BE2C (cell line): ENCODE results near the gene MS4A6A.

Experiments used
- DNase-seq: peaks from one replicate; pipeline ENCODE4 v3.0.0-alpha.2; 2020
- H3K27me3 ChIP-seq: fragments of 250-450 bp; sonication (Bioruptor Pico); 2 replicates; pipeline ENCODE4 v1.5.1; 2020; ENCODE audit warnings: mild to moderate bottlenecking
- H3K36me3 ChIP-seq: fragments of 250-450 bp; sonication (Bioruptor Pico); 2 replicates; pipeline ENCODE4 v1.5.1; 2020; ENCODE audit warnings: mild to moderate bottlenecking
- H3K4me1 ChIP-seq: fragments of 250-450 bp; sonication (Bioruptor Pico); 2 replicates; pipeline ENCODE4 v1.5.1; 2020
- H3K4me3 ChIP-seq: 2 replicates; pipeline ENCODE4 v1.5.1; 2011; ENCODE audit warnings: low read depth, low read length
- H3K9me3 ChIP-seq: fragments of 250-450 bp; sonication (Bioruptor Pico); 2 replicates; pipeline ENCODE4 v1.5.1; 2020
- TF ChIP-seq, protein P1 (sequence below): IDR thresholded peaks from 2 replicates; pipeline ENCODE4 v1.5.1; 2012; ENCODE audit warnings: mild to moderate bottlenecking, low read depth, low read length

MS4A6A gene

DNA sequence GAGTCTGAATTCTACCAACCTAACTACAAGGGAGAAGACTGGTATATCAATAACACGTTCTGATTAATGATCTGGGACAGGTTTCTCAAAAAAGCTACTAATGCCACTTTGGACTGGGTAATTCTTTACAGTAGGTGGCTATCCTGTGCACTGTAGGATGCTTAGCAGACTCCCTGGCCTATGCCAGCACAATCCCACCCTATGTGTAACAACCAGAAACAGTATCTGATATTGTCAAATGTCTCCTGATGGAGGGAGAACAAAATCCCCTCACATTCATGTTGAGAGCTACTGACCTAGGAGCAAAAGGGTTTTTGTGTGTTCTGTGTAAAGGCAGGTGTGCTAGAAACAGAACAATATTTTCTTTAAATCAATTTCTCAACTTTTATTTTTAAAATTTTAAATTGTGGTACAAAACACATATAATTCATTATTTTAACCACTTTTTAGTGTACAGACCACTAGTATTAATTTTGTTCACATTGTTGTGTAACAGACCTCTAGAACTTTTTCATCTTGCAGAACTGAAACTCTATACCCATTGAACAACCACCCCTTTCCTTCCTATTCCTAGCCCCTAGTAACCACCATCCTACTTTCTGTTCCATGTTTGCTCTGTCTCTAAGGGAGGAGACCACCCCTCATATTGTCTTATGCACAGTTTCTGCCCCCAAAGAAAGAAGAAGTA, 2.1 kb upstream of the MS4A6A start:
- no peaks in the 10 kb centered on the region for H3K4me1 ChIP-seq
- H3K27me3 ChIP-seq, result no peaks in the 10 kb centered on the region
- no peak for DNase-seq
- TF ChIP-seq, protein P1, sequence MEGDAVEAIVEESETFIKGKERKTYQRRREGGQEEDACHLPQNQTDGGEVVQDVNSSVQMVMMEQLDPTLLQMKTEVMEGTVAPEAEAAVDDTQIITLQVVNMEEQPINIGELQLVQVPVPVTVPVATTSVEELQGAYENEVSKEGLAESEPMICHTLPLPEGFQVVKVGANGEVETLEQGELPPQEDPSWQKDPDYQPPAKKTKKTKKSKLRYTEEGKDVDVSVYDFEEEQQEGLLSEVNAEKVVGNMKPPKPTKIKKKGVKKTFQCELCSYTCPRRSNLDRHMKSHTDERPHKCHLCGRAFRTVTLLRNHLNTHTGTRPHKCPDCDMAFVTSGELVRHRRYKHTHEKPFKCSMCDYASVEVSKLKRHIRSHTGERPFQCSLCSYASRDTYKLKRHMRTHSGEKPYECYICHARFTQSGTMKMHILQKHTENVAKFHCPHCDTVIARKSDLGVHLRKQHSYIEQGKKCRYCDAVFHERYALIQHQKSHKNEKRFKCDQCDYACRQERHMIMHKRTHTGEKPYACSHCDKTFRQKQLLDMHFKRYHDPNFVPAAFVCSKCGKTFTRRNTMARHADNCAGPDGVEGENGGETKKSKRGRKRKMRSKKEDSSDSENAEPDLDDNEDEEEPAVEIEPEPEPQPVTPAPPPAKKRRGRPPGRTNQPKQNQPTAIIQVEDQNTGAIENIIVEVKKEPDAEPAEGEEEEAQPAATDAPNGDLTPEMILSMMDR, result no peak
- no peaks in the 10 kb centered on the region for H3K9me3 ChIP-seq
- H3K4me3 ChIP-seq, result no peak overlapping the region
- no peaks in the 10 kb centered on the region for H3K36me3 ChIP-seq

DNA sequence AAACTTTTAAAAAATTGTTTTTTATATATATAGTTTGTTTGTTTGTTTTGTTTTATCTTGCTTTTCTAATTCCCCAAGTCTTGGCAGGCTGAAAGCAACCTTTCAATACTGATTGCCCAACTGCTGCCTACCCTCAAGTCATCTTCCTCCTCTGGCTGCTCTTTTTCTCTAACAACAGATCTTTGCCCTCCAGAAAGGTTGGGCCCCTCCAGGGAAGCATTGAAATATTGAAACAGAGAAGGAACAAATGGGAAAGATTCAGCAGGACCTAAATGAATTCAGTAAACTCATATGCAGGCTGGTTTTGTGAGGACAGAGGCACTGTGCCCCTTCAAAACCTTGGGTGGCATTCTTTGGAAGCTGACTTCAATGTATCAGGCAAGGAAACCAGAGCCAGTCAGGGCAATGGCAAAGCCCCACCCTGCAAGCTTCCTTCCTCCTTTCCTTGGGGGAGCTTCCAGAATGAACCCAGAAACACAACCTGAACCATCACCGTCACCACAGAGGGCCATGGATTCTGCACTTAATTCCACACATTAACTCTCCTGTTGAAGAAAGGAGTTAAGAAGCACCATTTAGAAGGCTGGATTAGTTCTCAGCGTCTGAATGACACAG, 815 bp upstream of the MS4A6A start:
- TF ChIP-seq, protein P1, result no peak
- H3K27me3 ChIP-seq, result no peaks in the 10 kb centered on the region
- H3K36me3 ChIP-seq, result no peaks in the 10 kb centered on the region
- no peak overlapping the region for H3K4me3 ChIP-seq
- no peak for DNase-seq
- no peaks in the 10 kb centered on the region for H3K4me1 ChIP-seq
- H3K9me3 ChIP-seq, result no peaks in the 10 kb centered on the region

DNA sequence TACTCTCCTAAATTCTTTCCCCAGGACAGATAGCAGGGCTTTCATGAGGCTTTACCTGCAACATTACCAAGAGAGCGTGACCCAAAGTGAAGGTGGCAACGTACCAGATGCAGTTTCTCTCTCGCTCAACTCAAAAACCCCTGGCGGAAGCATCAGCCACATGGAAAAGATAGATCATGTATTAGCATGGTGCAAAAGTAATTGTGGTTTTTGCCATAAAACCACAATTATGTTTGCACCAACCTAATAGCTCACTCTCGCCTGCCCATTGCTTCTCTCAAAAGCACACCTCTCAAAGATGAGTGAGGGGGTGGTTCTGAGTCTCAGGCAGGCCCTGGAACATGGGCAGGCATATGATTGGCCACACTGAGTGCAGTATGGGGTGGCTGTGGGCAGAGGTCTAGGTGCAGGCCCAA, 7.0 kb downstream of the MS4A6A start:
- Histone ChIP-seq H3K27me3 (no peaks in the 10 kb centered on the region), H3K9me3 (no peaks in the 10 kb centered on the region), H3K4me1 (no peaks in the 10 kb centered on the region), H3K4me3 (no peak overlapping the region), H3K36me3 (no peaks in the 10 kb centered on the region)
- TF ChIP-seq, protein P1, result no peak
- DNase-seq, result no peak

DNA sequence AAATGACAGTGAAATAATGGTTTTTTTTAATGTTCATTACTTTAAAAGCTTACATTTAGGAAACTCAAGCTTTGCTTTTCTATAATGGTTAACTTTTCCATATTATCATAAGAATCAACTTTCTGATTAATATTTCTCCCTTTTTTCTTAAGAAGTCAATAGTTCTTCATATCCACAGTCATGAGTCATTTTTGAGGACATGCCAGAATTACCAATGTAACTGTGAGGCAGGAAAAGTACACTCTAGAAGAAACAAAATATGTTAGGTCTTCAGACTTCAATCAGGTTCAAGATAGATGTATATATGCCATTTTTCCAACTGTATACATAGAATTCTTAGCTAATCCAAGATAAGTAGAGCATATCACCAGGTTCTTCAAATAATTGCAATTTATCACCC, 10.9 kb downstream of the MS4A6A start:
- Histone ChIP-seq H3K4me1 (no peaks in the 10 kb centered on the region), H3K36me3 (no peaks in the 10 kb centered on the region), H3K9me3 (no peaks in the 10 kb centered on the region), H3K4me3 (no peak overlapping the region), H3K27me3 (no peaks in the 10 kb centered on the region)
- no peak for DNase-seq
- TF ChIP-seq, protein P1, result no peak

DNA sequence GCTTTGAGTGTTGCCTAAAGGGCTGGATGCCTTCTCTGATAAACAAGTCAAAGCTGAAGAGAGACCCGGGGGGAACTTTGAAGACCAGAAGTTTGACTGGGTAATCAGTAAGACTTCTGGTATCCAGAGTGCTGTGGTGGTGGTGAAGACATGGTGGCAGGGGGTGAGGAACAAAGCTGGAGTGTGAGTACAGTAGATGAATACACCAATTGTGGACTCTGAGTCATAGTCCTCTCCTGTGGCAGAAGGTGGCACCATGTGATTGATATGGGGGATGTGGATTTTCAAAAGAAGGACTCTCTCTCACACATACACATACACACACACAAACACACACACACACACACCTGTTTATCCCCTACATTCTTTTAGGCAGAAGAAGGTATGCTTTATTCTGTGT, 12.3 kb downstream of the MS4A6A start:
- Histone ChIP-seq H3K36me3 (no peaks in the 10 kb centered on the region), H3K4me3 (no peak overlapping the region), H3K9me3 (no peaks in the 10 kb centered on the region), H3K4me1 (no peaks in the 10 kb centered on the region), H3K27me3 (no peaks in the 10 kb centered on the region)
- TF ChIP-seq, protein P1, result no peak
- no peak for DNase-seq

DNA sequence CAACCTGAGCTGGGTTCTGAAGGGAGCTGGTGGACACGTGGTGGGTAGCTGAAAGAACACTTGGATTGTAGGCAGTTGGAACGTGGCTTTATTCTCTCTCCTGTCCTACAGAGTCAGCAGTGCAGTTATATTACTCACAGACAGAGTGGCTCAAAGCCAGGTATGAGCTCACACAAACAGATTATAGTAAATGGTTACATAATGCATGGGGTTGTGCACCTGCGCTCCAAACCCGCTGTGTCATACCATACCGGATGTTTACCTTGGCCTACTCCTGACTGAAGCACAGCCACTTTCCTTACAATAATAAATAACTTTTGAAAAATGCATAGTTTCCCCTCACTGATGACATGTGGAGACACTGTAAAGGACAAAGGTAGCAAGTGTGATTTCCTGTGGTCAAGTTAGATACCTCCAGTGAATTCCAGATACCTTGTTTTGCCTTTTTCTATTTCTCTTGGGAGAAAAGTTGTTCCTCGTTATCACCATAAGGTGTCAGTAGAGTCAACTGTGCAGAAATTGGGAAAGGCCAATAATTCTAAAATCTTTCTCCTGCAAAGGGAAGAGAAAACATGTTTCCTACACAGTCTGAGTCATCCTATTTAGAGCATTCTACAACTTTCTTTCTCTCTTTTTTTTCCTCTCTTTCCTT, 13.5 kb downstream of the MS4A6A start:
- no peak overlapping the region for H3K4me3 ChIP-seq
- H3K4me1 ChIP-seq, result no peaks in the 10 kb centered on the region
- H3K27me3 ChIP-seq, result no peaks in the 10 kb centered on the region
- TF ChIP-seq, protein P1, result peak; percentile 23; the same call in 1 of the 2 replicates
- no peak for DNase-seq
- H3K36me3 ChIP-seq, result no peaks in the 10 kb centered on the region
- H3K9me3 ChIP-seq, result no peaks in the 10 kb centered on the region
